ENCODE results near the gene BANP.
"Not testable (repeated sequence)": the region's sequence is repeated elsewhere in the genome, so short reads cannot be mapped to it uniquely, and the experiment has no call there.

Gene BANP

DNA sequence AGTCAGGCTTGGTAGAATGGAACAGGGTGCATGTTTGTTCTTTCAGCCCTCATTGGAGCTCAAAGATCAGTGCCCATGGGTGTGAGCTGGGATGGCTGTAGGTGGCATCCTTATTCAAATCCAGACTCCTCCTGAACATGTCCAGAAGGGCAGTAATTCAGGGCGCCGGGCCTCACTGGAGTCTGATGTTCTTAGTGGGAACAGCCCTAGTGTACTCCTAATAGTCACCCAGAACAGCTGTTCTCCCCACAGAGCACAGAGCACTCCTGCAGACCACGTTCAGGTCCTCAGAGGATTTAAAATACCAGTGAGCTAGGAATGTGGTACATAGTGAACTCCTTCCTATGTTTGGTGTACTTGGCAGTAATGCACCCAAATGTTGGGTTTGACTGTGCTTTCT is 96.2 kb downstream of the BANP start:
- no peak for DNase-seq (ENCODE audit: low read depth)

DNA sequence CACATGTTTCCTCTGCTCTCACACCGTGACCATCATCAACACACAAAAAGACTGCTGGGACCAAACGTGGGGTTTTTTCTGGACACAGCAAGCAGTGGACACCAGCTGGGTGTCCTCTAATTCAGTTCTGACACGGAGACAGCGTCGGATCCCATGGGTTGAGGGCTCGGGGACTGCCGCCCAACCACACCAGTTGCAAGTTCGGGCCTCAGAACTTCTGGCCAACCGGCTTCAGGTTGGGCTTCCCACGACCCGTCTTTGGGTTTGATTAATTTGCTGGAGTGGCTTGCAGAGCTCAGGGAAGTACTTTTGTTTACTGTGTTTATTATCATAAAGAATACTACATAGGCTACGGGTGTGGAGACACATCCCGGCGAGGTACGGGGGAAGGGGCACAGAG is 97.8 kb downstream of the BANP start:
- DNase-seq (ENCODE audit: low read depth): no peak

DNA sequence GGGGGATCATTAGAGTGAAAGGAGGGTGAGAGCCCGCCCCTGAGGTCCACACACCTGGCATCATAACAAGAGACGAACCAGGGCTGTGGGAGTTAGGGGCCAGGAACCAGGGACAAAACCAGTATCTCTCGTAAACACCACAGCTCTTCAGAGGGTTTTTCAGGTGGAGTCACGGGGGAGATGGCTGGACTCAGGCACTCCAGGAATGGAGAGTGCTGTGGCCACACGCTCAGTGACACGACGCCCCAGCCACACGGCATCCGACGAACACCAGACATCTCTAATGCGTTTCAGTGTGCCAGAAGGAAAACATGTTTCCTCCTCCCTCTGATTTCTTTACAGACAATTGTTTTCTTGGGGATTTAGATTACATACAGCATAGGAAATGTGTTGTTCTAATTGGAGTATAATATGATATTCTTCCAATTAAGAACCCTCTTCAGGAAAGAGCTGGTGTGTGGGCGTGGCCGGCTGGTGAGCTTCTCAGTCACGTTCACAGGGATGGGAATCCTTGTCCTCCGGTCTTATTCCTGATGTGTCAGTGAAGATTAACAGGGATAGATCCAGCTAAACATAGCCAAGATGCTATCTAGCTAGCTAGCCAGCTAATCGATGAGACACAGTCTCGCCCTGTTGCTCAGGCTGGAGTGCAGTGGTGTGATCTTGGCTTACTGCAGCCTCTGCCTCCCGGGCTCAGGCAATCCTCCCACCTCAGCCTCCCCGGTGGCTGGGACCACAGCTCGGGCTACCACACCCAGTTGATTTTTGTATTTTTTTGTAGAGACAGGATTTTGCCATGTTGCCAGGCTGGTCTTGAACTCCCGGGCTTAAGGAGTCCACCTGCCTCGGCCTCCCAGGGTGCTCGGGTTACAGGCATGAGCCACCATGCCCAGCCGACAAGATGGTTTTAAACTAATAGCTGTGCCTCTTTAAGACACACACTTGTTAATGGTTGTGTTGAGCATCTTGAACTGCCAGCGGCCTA is 98.6 kb downstream of the BANP start:
- DNase-seq (ENCODE audit: low read depth): no peak

DNA sequence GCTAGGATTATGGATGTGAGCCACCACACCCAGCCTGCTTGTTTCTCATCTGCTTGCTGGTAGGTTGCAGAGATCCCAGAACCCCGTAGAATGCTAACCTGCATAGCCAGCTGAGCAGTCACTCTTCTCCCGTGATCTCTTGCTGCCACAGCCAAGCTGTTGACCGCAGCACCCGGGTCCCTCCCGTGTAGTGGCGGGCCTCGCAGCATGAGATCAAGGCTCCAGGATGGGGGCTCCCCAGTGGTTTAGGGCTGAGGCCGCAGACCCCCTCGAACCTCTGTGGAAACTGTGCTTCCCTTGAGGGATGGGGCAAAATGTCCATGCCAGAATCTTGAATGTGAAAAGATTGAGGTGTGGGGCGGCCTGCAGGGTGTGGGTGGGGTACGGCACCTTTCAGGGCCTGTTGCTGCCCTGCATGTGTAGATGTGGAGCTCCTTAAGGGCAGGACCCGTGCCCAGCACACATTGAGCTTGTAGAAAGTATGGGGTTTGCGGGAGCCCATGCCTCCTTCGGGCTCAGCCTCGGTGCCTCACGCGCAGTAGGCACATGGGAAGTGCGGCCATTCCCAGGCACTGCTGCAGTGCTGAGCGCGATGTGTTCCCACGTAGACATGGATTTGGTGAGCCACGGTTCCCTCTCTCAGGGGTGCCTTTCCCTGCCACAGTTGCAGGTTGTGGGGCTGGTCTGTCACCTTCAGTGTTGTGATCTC is 99.9 kb downstream of the BANP start:
- no peak for DNase-seq (ENCODE audit: low read depth)

DNA sequence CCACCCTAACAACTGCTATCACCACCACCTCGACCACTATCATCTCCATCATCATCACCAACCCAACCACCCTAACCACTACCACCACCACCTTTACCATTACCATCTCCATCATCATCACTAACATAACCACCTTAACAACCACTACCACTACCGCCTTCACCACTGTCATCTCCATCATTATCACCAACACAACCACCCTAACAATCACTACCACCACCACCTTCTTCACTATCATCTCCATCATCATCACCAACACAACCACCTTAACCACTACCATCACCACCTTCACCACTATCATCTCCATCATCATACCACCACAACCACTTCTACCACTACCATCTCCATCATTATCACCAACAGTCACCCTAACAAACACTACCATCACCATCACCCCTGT is 101.4 kb downstream of the BANP start:
- no peak for DNase-seq (ENCODE audit: low read depth)

DNA sequence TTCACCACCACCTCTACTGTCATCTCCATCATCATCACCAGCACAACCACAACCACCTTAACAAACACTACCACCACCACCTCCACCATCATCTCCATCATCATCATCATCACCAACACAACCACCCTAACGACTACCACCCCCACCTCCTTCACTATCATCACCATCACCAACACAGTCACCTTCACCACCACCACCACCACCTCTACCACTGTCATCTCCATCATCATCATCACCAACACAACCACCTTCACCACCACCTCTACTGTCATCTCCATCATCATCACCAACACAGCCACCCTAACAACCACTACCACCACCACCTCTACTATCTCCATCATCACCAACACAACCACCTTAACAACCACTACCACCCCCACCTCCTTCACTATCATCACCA is 102.2 kb downstream of the BANP start:
- DNase-seq (ENCODE audit: low read depth): not testable (repeated sequence)

DNA sequence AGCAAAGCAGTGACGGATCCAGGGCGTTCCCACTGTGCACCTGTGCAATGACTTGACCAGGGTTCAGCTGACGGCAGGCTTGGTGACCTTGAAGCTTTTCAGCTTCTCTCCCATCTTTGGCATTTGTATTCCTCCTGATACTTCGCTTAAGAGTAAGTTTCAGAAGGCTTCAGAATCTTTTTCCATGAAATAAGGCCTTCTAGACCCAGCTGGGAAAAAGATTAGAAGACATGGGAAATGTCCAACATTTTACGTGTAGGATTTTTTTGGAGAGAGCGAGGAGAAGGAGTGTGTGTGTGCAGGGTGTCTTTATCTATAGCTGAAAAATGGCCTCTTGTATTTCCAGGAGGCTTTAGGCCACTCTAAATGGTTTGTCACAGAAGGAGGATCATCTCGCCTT is 104.1 kb downstream of the BANP start:
- DNase-seq (ENCODE audit: low read depth): no peak

DNA sequence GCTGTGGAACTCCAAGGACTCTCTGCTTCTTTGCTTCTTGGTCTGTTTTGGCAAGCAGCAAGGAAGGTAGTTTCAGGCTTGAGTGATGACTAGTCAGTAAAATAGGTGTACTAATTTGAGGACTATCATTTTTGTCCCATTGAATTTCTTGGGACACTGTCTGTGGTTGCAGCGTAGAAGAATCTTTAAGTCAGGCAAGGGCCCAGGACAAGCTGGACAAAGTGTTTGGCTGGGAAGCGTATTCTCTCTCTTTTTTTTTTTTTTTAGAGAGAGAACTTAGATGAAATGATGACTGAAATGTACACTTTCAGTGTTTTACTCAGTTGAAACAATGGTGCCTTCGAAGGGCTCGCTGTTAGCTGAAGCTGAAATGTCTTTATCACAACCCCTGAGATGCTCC is 105.0 kb downstream of the BANP start:
- no peak for DNase-seq (ENCODE audit: low read depth)

DNA sequence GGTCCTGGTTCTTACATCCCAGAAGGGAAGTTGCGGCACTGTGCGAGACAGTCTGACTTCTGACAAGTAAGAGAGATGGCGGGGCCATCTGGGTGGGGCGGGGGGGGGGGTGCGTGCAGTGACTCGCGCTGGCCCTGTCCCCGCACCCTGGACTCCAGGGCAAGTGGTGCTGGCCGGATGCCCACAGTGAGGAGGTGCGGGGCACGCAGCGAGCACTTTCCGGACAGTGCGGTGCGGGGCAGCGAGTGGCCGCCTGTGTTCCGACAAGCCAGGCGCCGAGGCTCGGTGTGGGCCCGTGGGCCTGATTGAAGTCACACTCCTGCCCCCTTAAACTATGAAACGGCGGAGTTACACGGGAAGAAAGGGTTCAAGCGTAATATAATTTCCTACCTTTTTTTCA is 106.4 kb downstream of the BANP start:
- no peak for DNase-seq (ENCODE audit: low read depth)

DNA sequence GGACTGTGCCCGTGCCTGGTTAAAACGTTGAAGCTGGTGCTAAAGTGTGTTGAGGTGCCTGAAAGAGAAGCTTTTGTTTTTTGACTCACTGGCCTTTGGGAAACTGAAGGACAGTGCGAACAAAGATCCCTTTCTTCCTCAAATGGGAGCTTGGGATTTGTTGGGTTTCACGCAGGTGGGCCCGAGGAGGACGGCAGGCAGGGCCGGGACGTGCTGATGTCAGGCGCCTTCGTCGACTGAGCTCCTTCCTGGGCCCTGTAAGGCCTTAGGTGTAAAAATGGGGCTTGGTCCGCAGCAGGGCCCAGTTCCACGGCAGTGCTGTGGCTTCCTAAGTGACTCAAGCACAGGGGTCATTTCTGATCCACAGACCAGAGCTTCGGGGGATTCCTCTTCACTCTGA is 106.9 kb downstream of the BANP start:
- DNase-seq (ENCODE audit: low read depth): no peak

DNA sequence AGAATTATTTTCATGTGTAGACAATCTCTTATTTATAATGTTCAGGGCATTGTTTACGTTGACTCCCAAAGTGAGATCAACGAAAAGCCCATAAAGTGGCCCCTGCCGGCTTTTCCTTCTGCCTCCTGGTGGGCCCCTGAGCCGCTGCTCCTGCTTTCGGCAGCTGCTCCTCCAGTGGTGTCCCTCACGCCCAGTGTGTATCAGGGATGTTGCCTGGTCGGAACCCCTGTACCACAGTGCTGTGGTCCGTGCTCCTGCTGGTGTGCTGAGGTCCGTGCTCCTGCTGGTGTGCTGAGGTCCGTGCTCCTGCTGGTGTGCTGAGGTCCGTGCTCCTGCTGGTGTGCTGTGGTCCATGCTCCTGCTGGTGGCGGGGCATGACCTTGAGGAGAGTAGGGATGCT is 107.6 kb downstream of the BANP start:
- DNase-seq (ENCODE audit: low read depth): no peak

DNA sequence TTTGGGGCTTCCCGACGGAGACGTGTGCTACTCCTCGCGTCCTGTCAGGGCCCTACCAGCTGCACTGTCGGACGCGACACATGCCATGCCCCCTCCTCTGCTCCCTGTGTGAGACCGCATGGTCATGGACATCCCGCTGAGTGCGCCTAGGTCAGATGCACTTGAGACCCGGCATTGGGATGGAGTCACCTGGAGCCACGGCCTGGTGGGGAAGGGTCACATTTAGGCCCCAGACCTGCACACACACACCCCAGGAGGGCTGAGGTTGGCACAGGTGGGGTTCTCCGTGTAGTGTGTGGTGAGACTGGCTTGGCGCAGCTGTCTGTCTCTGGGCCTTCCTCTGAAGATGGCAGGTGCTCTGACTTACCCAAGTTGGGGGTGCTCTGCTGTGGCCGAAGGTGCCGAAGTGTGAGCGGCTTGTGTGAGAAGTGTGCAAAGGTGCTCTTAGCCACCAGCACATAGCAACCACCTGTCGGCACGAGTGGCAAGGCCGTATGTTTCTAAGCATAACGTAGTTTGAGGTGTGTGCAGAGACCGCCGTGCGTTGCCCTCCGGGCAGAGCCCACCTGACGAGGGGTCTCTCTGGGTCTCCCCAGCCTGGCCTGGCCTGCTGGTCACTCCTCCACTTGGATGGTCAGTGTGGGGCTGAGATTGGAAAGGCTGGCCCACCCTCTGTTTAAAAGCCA is 108.6 kb downstream of the BANP start:
- no peak for DNase-seq (ENCODE audit: low read depth)

DNA sequence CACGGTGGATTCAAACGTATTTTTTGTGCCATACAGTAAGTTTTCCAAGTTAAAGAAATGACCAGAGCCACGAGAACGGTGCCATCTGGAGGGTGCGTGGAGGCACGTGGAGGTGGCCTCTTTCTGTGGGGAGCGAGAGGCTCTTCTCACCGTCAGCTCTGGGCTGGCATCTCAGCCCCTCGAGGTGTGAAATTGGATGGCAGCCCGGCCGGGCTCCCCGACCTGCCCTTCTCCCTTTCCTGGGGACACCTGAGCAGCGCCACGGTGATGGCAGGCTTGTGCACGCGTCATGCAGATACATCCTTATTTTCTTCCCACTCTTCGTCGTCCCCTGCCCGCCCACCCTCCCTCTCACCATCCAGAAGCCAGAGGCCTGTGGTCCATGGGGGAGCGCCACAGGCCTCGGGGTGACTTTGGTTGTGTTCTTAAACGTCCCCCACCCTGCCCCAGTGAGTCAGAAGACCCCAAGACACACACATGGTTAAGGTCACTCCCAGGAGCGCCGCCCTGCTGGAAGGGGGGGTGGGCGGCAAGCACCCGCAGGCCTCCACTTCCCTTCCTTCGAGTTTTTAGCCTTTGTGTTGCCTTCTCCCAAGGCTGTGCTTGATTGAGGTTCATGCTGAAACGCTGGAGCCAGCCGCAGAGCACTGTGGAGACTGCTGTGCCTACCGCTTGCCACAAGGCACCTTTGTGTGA is 109.4 kb downstream of the BANP start:
- DNase-seq (ENCODE audit: low read depth): no peak

DNA sequence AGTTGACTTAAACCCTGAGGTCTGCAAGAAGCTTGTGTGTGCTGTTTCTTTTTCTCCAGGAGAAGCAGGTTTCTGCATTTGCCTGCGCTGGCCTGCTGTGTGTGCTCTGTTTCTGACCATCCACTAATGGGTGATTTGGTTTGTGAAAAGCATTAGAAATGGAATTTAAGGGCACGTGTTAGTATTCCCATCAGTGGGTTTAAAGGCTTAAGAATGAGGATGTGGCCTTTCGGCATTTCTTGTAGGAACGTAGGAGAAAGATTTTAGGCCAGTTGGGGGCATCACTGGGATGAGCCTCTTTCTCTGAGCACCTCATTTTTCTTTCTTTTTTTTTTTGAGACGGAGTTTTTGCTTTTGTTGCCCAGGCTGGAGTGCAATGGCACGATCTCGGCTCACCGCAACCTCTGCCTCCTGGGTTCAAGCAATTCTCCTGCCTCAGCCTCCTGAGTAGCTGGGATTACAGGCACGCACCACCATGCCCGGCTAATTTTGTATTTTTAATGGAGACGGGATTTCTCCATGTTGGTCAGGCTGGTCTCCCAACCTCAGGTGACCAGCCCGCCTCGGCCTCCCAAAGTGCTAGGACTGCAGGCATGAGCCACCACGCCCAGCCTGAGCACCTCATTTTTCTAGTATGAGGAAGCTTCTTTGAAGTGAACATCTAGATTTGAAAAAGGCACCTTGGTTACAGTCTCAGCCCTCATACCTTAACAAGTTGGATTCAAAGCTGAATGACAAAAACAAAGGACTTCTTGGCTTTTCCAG is 110.3 kb downstream of the BANP start:
- no peak for DNase-seq (ENCODE audit: low read depth)

DNA sequence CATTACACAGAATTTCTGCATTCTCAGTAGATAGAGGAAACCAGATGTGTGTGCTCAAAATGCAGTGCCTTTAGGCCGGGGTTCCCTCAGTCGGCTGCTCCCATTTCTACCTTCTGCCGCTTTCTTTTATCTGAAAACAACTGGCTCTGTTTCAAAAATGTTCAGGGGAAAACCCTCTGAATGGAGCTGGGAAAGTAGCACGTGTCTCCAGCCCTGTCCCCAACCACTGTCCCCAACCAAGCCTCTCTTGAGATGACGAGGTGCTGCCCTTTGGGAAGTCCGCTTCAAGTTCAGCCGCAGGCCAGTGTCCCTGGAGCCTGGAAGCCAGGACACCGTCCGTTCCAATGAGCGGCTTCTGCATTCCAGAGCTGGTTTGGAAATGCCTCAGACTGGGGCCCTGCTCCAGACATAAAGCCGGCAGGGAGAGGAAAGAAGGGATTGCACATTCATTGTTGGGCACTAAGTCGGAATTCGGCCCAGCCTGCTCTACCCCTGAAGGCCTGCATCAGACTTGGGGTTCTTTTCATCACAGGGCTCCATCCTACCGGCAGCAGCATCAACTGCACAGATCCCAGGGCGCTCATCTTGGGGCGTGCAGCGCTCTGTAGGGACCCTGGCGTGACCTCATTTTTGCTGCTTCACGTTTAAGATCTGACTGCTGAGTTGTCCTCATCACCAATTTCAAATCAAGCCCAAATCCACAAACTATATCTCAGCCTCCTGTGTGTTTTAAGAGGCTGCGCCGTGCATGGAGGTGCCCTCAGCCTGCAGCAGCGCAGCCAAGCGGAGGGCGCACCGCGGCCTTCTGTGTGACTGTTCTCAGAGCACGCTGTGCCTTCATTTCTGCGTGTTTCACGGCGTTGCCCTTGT is 111.3 kb downstream of the BANP start:
- DNase-seq (ENCODE audit: low read depth): peak; percentile 87

DNA sequence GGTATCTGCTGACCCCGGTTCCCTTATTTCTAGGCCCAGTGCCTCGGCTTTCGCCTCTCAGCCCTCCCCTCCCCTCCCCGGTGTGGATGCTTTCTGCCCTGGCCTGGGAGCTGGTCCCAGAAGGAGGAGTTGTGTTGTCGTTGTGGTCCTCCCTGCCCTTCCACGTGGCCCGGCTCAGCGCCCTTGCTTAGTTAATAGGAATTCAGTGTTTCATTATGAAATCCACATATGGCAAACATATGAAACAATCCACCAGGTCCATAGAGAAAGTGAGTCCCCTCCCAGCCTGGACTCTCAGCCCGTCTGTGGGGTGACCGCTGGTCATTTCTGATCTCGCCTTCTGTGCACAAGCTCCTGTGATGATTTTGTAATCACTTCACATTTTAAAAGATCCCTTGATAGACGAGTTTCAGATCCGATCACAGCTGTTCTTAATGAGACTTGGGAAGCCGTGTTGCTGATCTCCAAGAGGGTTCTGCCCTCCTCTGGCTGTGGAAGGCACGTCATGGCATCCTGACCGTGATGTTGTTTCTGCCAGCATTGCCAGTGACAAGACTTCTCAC is 112.1 kb downstream of the BANP start:
- DNase-seq (ENCODE audit: low read depth): peak; percentile 96

DNA sequence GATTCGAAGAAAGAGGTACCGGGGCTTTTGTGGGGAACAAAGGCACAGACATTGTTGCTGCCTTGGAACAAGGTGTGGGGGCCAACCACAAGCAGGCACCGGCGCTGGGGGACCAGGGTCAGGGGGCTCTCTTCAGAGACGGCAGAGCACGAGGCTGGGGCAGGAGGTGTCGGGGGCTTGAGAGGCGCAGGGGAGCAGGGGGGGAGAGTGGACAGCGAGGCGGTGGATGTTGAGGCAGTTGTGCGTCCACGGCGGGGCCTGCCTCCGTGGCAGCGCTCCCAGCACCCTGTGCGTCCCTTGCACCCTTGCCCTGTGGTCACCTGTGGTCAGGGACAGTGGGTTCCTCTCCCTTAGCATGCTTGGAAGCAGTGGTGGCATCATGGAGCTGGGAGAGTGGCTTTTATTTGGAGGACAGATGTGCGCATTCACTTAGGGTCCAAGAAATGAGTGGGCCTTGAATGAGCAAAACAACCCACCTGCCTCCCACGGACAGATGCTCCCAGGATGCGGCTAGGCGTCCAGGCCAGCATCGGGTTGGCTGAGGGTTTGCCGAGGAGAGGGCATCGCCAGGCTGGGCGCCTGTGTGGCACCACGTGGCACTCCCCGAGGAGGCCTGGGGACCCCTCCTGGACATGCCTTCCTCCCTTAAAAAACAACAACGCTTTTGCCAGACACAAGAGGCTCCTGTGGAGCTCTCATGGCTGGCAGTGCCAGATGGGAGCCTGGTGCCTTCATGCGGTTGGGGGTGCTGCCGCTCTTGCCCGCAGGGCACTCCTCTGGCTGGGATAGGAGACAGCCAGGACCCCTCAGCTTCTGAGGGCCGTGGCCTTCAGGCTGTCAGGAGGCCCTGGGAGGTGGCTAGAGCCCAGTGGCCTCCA is 113.0 kb downstream of the BANP start:
- no peak for DNase-seq (ENCODE audit: low read depth)

DNA sequence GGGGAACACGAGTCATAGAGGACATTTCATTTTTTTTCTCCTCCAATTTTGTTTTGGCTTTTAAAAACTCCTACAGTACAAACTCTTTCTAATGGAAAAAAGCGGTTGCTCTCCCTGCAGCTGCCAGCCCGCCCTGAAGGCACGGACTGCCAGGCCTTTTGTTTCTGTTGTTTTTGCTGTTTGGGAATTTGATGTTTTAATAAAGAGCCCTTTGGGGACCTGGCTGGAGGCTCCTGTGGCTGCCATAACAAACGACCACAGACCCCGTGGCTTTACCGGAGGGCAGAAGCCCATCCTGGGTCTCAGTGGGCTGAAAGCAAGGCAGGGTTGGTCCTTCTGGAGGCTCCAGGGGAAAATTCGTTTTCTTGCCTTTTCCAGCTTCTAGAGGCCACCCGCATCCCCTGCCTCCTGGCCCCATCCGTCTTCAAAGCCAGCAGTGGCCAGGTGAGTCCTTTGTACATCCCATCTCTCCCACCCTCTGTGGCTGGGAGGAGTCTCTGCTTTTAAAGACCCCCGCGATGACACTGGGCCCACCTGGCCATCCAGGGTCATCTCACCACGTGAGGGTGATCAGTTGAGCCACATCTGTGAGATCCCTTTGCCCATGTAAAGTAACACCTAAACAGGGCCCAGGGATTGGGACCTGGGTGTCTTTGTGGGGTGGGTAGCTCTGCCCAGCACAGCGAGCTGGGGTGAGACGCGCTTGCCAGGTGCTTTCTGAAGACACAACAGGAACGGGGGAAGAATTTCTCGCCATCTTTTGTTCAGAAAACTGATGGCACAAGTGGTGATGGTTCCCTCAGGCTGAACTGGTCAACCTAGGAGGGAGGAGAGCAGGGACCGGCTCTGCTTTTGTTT is 113.9 kb downstream of the BANP start:
- peak; percentile 6 for DNase-seq (ENCODE audit: low read depth)

Measured in fibroblast of gingiva (primary cell).